ENCODE data around the gene ZSWIM7. TPM values are rescaled to one million over a fixed set of nuclear protein-coding genes. Genes with fewer than 3 reads are reported as not detected.

Gene ZSWIM7
- total RNA-seq, 4 donors from 2014 or later: 3.7 to 13.4 (median 10.3) TPM

- 91 to 94% methylated on average over 4 of the region's 4 CpGs for WGBS, 2 donors
- no peak for DNase-seq
- intact Hi-C loops (cut with DNase I): no loop called here
- H3K27me3 ChIP-seq: no peaks in the 10 kb centered on the region
- H3K4me1 ChIP-seq: peaks cover 0 to 27% (median 1%) of the 10 kb centered on the region in 3 donors
- no peak overlapping the region for H3K27ac ChIP-seq
- peaks cover 0 to 35% (median 0%) of the 10 kb centered on the region in 3 donors for H3K36me3 ChIP-seq
- no peaks in the 10 kb centered on the region for H3K9me3 ChIP-seq
- no peak overlapping the region for H3K4me3 ChIP-seq
- TF ChIP-seq POLR2A (IDR thresholded peaks at IDR 0.05) (no peak), CTCF (IDR thresholded peaks at IDR 0.05) (no peak)
These were observed 27.0 kb downstream of the ZSWIM7 start for GRCh38 chr17:15972497-15972951.

DNA sequence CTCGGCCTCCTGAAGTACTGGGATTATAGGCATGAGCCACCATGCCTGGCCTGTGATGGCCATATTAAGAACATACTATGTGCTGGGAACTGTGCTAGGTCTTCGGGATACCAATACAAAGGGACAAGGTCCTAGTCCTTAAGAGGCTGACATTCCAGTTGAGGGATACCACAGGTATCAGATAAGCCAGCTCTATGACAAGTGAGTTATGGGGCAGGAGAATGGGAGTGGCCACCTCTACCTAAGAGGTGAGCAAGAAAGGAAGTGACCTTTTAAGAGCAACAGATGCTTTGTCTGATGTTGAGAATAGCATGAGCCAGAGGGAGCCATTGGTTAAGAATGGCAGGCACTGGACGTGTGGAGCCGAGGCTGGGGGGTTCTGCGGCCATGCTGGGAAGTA lies 27.6 kb downstream of the ZSWIM7 start:
- intact Hi-C loops (cut with DNase I): no loop called here
- Histone ChIP-seq H3K36me3 (peaks cover 0 to 29% (median 0%) of the 10 kb centered on the region in 3 donors), H3K27ac (no peak overlapping the region), H3K9me3 (no peaks in the 10 kb centered on the region), H3K4me1 (peaks cover 5 to 33% (median 8%) of the 10 kb centered on the region in 3 donors), H3K27me3 (no peaks in the 10 kb centered on the region), H3K4me3 (no peak overlapping the region)
- WGBS, 2 donors: 96 to 97% methylated on average over 4 to 5 of the region's 5 CpGs
- DNase-seq: no peak
- TF ChIP-seq POLR2A (IDR thresholded peaks at IDR 0.05): no peak
- no peak for TF ChIP-seq CTCF (IDR thresholded peaks at IDR 0.05)

DNA sequence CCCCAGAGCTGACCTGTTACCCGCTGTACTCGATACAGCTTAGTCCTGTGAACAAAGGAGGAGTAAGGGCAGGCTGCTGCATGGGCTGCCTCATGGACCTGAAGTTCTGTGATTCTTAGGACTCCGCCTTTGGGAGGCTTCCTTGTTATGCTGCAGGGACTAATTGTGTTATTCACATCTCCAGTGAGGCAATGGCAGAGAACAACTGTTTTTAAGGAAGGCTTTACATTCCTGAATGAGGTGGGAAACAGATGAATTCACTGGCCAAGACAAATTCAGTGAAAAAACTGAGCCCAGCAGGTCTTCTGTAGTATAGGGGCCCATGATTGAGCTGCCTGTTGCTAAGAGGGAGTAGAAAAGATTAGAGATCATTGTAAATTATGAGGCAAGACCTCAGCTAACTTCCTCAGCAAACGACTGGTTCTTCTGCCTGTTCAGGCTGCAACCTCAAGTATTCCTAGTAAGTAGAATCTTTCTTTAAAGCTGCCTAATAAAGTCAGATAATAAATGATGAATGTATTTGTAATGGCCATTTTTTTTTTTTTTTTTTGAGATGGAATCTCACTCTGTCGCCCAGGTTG lies 28.3 kb downstream of the ZSWIM7 start:
- H3K9me3 ChIP-seq: no peaks in the 10 kb centered on the region
- 59 to 71% methylated on average over 3 to 4 of the region's 5 CpGs for whole genome bisulfite sequencing, 2 donors
- H3K36me3 ChIP-seq: peaks cover 0 to 22% (median 0%) of the 10 kb centered on the region in 3 donors
- no peaks in the 10 kb centered on the region for H3K27me3 ChIP-seq
- no peak overlapping the region for H3K4me3 ChIP-seq
- peaks cover 12 to 40% (median 15%) of the 10 kb centered on the region in 3 donors for H3K4me1 ChIP-seq
- no peak for DNase-seq
- intact Hi-C loops (cut with DNase I): no loop called here
- no peak overlapping the region for H3K27ac ChIP-seq
- TF ChIP-seq CTCF (IDR thresholded peaks at IDR 0.05): no peak
- TF ChIP-seq POLR2A (IDR thresholded peaks at IDR 0.05): no peak

GRCh38 chr17:15970500-15970899 lies 29.0 kb downstream of the ZSWIM7 start:
- DNase-seq: no peak
- 82 to 97% methylated on average over 2 of the region's 2 CpGs for WGBS, 2 donors
- intact Hi-C loops (cut with DNase I): no loop called here
- H3K36me3 ChIP-seq: peaks cover 0 to 19% (median 0%) of the 10 kb centered on the region in 3 donors
- H3K27ac ChIP-seq: no peak overlapping the region
- TF ChIP-seq CTCF (IDR thresholded peaks at IDR 0.05): no peak
- TF ChIP-seq POLR2A (IDR thresholded peaks at IDR 0.05): no peak
- H3K4me1 ChIP-seq: peaks cover 14 to 47% (median 20%) of the 10 kb centered on the region in 3 donors
- H3K27me3 ChIP-seq: no peaks in the 10 kb centered on the region
- no peak overlapping the region for H3K4me3 ChIP-seq
- H3K9me3 ChIP-seq: no peaks in the 10 kb centered on the region

DNA sequence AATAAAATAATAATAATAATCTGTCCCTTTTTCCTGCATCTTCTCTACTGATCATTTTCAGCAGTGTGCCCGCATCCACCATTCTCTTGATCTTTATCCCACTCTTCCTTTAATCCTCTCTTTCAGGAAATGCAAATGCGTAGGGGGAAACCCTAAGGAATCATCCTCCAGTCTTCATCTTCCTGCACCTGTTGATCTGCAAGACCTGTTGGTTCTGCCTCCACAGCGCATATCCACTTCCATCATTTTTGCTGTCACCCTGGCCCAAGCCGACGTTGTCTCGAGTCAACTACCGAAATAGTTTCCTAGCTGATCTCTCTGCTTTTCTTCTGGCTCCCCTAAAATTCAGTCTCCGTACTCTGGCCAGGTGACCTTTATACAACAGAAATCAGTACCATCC lies 30.0 kb downstream of the ZSWIM7 start:
- Histone ChIP-seq H3K36me3 (peaks cover 0 to 9% (median 0%) of the 10 kb centered on the region in 3 donors), H3K4me1 (peaks cover 14 to 54% (median 22%) of the 10 kb centered on the region in 3 donors), H3K9me3 (no peaks in the 10 kb centered on the region), H3K27me3 (no peaks in the 10 kb centered on the region), H3K27ac (no peak overlapping the region), H3K4me3 (no peak overlapping the region)
- 95 to 96% methylated on average over 8 of the region's 8 CpGs for WGBS, 2 donors
- no peak for DNase-seq
- no peak for TF ChIP-seq POLR2A (IDR thresholded peaks at IDR 0.05)
- no peak for TF ChIP-seq CTCF (IDR thresholded peaks at IDR 0.05)
- intact Hi-C loops (cut with DNase I): no loop called here
